Gastroesophageal sphincter (tissue), 3 donors: ENCODE results near the gene NHP2.

ENCODE experiments used
- EP300 ChIP-seq: sonication (generic); formaldehyde crosslinking; IDR thresholded peaks from one replicate; pipeline ENCODE4 v1.6.1; 2017; ENCODE audit warnings: antibody characterized with exemption, mild to moderate bottlenecking
- POLR2A ChIP-seq, 2 donors: fragments of 450-650 bp; IDR thresholded peaks; one replicate each; pipeline ENCODE4 v1.6.1; 2017; ENCODE audit warnings: antibody characterized with exemption in 2 of 2, mild to moderate bottlenecking in 2 of 2, moderate library complexity in 1 of 2
- POLR2AphosphoS5 ChIP-seq: sonication (generic); formaldehyde crosslinking; IDR thresholded peaks from one replicate; pipeline ENCODE4 v1.6.1; 2017; ENCODE audit warnings: antibody characterized with exemption
- TF ChIP-seq, protein P1 (sequence below), 4 experiments: fragments of 200-600 bp in 2 of 4; fragments of 450-650 bp in 2 of 4; sonication (generic) in 1 of 4; IDR thresholded peaks; one replicate each; pipeline ENCODE4 v1.5.1; 2017 to 2019; ENCODE audit warnings: antibody characterized with exemption in 4 of 4, mild to moderate bottlenecking in 2 of 4, moderate library complexity in 2 of 4

DNA sequence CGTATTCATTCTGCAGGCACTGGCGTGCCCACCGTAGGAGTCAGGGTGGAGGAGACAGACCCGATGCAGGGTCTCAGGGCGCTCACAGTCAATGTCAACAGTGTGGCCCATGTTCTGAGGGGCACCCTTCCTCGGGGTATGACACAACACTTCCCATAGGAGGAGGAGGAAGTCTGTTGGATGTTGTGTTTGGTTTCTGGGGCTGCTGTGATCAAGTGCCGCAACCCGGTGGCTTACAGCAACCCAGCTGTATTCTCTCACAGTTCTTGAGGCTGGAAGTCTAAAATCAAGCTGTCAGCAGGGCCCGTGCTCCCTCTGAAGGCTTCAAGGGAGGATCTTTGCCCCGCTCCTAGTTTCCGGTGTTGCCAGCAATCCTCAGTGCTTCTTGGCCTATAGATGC is 45.0 kb upstream of the NHP2 start:
- TF ChIP-seq, protein P1, sequence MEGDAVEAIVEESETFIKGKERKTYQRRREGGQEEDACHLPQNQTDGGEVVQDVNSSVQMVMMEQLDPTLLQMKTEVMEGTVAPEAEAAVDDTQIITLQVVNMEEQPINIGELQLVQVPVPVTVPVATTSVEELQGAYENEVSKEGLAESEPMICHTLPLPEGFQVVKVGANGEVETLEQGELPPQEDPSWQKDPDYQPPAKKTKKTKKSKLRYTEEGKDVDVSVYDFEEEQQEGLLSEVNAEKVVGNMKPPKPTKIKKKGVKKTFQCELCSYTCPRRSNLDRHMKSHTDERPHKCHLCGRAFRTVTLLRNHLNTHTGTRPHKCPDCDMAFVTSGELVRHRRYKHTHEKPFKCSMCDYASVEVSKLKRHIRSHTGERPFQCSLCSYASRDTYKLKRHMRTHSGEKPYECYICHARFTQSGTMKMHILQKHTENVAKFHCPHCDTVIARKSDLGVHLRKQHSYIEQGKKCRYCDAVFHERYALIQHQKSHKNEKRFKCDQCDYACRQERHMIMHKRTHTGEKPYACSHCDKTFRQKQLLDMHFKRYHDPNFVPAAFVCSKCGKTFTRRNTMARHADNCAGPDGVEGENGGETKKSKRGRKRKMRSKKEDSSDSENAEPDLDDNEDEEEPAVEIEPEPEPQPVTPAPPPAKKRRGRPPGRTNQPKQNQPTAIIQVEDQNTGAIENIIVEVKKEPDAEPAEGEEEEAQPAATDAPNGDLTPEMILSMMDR (IDR thresholded peaks at IDR 0.05), result no peak
- TF ChIP-seq POLR2AphosphoS5 (no peak), POLR2A (IDR thresholded peaks at IDR 0.05) (no peak), EP300 (no peak)
